K562 (cell line): Measurements from ENCODE around the gene USP4. TPM values are rescaled to one million over a fixed set of nuclear protein-coding genes. Genes with fewer than 3 reads are reported as not detected.
"Not testable (repeated sequence)": the region's sequence is repeated elsewhere in the genome, so short reads cannot be mapped to it uniquely, and the experiment has no call there.

Experiments used
- ATAC-seq: fragments of 200-7000 bp; cut with Tn5 transposase; 3 replicates; pipeline ENCODE4 v1.9.1; 2020; ENCODE audit warnings: moderate library complexity
- BruUV-seq: library from RNA; stranded (reverse); fragments of 400-500 nt; replicated peaks from 2 replicates; lab custom pipeline; 2021; lab: Mats Ljungman, UMichigan
- CTCF ChIA-PET: fragments of 300-600 bp; formaldehyde crosslinking; extraction: SDS; loops from one replicate; lab custom pipeline; 2021; ENCODE audit warnings: low intra/inter-chr PET ratio; lab: Yijun Ruan, JAX
- POLR2A ChIA-PET: fragments of 300-600, 350-650 bp; sonication (Branson Sonifier 250); formaldehyde crosslinking; extraction: SDS; loops from one replicate; lab custom pipeline; 2021; ENCODE audit warnings: antibody characterized with exemption, inconsistent platforms; lab: Yijun Ruan, JAX
- DNase-seq, 4 experiments: peaks; one replicate each; pipeline versions ENCODE4 v3.0.0 to v3.0.0-alpha.2; 2011 to 2018; ENCODE audit warnings: low spot score in 3 of 4, mixed read lengths in 3 of 4; ENCODE audit errors: extremely low read depth in 1 of 4
- FAIRE-seq: peaks from 2 replicates; lab custom pipeline; 2011; peaks lifted over from hg19 to GRCh38; lab: Jason Lieb, UNC
- H2AFZ ChIP-seq: 2 replicates; pipeline ENCODE4 v1.6.0; 2011; ENCODE audit warnings: low read depth, low read length, control low read depth, inconsistent platforms
- H3K27ac ChIP-seq: fragments of 200-600 bp; 3 replicates; pipeline ENCODE4 v1.8.0; 2011; ENCODE audit warnings: low read depth, mild to moderate bottlenecking, control low read depth, inconsistent platforms, low read length, moderate library complexity, mixed read lengths; ENCODE audit errors: extremely low read depth
- H3K27me3 ChIP-seq, 2 experiments: fragments of 300-600 bp in 1 of 2; 2 replicates in 1 of 2; 3 replicates in 1 of 2; pipeline versions ENCODE4 v1.6.0 to v1.8.0; 2011; ENCODE audit warnings: inconsistent platforms in 2 of 2, low read length in 2 of 2, mild to moderate bottlenecking in 1 of 2, mixed read lengths in 1 of 2, moderate library complexity in 1 of 2; ENCODE audit not compliant: control insufficient read depth in 2 of 2, insufficient read depth in 2 of 2
- H3K36me3 ChIP-seq: fragments of 300-600 bp; 3 replicates; pipeline ENCODE4 v1.8.0; 2011; ENCODE audit warnings: mild to moderate bottlenecking, low read length, inconsistent platforms; ENCODE audit not compliant: control insufficient read depth, insufficient read depth
- H3K4me1 ChIP-seq, 2 experiments: fragments of 200-600 bp in 1 of 2; replicated peaks in 1 of 2; 2 replicates in 1 of 2; 3 replicates in 1 of 2; pipeline versions ENCODE4 v1.5.1 to v1.8.0; 2011; ENCODE audit warnings: inconsistent platforms in 2 of 2, low read length in 2 of 2, mild to moderate bottlenecking in 1 of 2, mixed read lengths in 1 of 2, moderate library complexity in 1 of 2; ENCODE audit not compliant: control insufficient read depth in 2 of 2, insufficient read depth in 2 of 2
- H3K4me2 ChIP-seq: 2 replicates; pipeline ENCODE4 v1.6.1; 2011; ENCODE audit warnings: low read length, control low read depth, inconsistent platforms, mixed read lengths; ENCODE audit not compliant: insufficient read depth
- H3K4me3 ChIP-seq: fragments of 200-600 bp; sonication (generic), shearing (Covaris generic); 2 replicates; pipeline ENCODE4 v1.5.1; 2016; ENCODE audit warnings: control low read depth, inconsistent platforms
- H3K79me2 ChIP-seq: fragments of 200-600 bp; 3 replicates; pipeline ENCODE4 v1.8.0; 2011; ENCODE audit warnings: low read length, inconsistent platforms; ENCODE audit not compliant: control insufficient read depth, insufficient read depth
- H3K9ac ChIP-seq, 2 experiments: 2 replicates each; pipeline versions ENCODE4 v1.6.0 to v1.6.1; 2011; ENCODE audit warnings: low read depth in 2 of 2, low read length in 2 of 2, control low read depth in 1 of 2, inconsistent platforms in 1 of 2, mild to moderate bottlenecking in 1 of 2, mixed read lengths in 1 of 2; ENCODE audit not compliant: insufficient read depth in 1 of 2
- H3K9me1 ChIP-seq: one replicate; pipeline ENCODE4 v1.6.0; 2011; ENCODE audit warnings: inconsistent platforms, mild to moderate bottlenecking, low read length, moderate library complexity; ENCODE audit not compliant: control insufficient read depth, insufficient read depth
- H3K9me3 ChIP-seq: replicated peaks from 2 replicates; pipeline ENCODE4 v1.5.1; 2011; ENCODE audit warnings: low read depth, low read length, inconsistent platforms; ENCODE audit not compliant: control insufficient read depth, insufficient read depth
- H4K20me1 ChIP-seq: replicated peaks from 2 replicates; pipeline ENCODE4 v1.6.1; 2011; ENCODE audit warnings: low read length, inconsistent platforms, mixed read lengths; ENCODE audit not compliant: control insufficient read depth, insufficient read depth
- C11orf30 ChIP-seq: fragments of 450-650 bp; IDR thresholded peaks from 2 replicates; pipeline ENCODE4 v1.6.1; 2016; ENCODE audit warnings: low read depth, mild to moderate bottlenecking
- NFYB ChIP-seq: IDR thresholded peaks from 2 replicates; pipeline ENCODE4 v1.6.1; 2011; ENCODE audit warnings: mild to moderate bottlenecking, moderate library complexity; ENCODE audit not compliant: insufficient read length; ENCODE audit errors: extremely low read depth
- ZNF316 ChIP-seq: fragments of 450-650 bp; IDR thresholded peaks from 2 replicates; pipeline ENCODE4 v1.6.1; 2016
- WGBS: fragments of 100-300 bp; shearing (Covaris generic); methylation state at CpG from one replicate; pipeline ENCODE4 v1.1.6; 2016; ENCODE audit warnings: low coverage, mixed read lengths; ENCODE audit not compliant: insufficient coverage; ENCODE audit errors: missing lambda C conversion rate; 5-methylcytosine and 5-hydroxymethylcytosine counted together
- in situ Hi-C: fragments of 300-500 bp; cut with MboI; formaldehyde crosslinking; loops from 4 replicates; pipeline ENCODE4 v1.15.0; 2018; ENCODE audit warnings: inconsistent platforms, mixed read lengths
- intact Hi-C: fragments of 100-400 bp; cut with micrococcal nuclease; formaldehyde crosslinking; loops from 2 replicates; pipeline ENCODE4 v1.14.2; 2022
- microRNA-seq: library from miRNA; unstranded; fragments of <30 nt; microRNA quantifications from one replicate; pipeline ENCODE4, GENCODE V29; 2018; ENCODE audit warnings: borderline microRNAs expressed
- polyA plus RNA-seq, 8 experiments: library from polyadenylated mRNA; depleted of rRNA in 4 of 8; stranded (reverse) in 5 of 8; unstranded in 3 of 8; fragments of >200 nt; fragmentation: Nextera tagmentation in 2 of 8; fragmentation: Illumina TruSeq in 1 of 8; extraction: Ambion mirVana in 2 of 8; extraction: Trizol in 1 of 8; gene quantifications; 2 replicates each; pipeline versions ENCODE4 v1.2.1 to v1.2.3, GENCODE V29; 2011 to 2014; ENCODE audit warnings: inconsistent platforms in 1 of 8, missing spikeins in 1 of 8
- small RNA-seq: library from RNA; depleted of rRNA; stranded (forward); fragments of <200 nt; gene quantifications from one replicate; pipeline ENCODE3, GENCODE V24; 2014
- total RNA-seq, 7 experiments: library from RNA; depleted of rRNA in 6 of 7; stranded (reverse); fragments of >200 nt in 6 of 7; fragmentation: Illumina TruSeq in 2 of 7; extraction: Trizol in 2 of 7; gene quantifications; 2 replicates each; pipeline versions ENCODE4 v1.2.1 to v1.2.3, GENCODE V29; 2011 to 2021; ENCODE audit warnings: low replicate concordance in 1 of 7

The USP4 gene
- total and polyA plus RNA-seq, 9 of the 15 experiments (the other 6 are each of a cell fraction or from before 2014, with no cell fraction given): 11.8 to 40.4 (median 22.9) TPM

DNA sequence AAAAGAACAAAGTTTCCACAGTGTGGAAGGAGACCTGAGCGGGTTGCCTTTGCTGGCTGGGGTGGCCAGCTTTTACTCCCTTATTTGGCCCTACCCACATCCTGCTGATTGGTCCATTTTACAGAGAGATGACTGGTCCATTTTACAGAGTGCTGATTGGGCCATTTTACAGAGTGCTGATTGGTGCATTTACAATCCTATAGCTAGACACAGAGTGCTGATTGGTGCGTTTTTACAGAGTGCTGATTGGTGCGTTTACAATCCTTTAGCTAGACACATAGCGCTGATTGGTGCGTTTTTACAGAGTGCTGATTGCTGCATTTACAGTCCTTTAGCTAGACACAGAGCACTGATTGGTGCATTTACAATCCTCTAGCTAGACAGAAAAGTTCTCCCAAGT lies 111.0 kb downstream of the USP4 start:
- H3K4me1 ChIP-seq, POLR2A ChIA-PET, H3K79me2 ChIP-seq, BruUV-seq, ATAC-seq, H4K20me1 ChIP-seq, H3K27me3 ChIP-seq, intact Hi-C loops, CTCF ChIA-PET, H3K9me3 ChIP-seq, H3K9me1 ChIP-seq, H3K4me3 ChIP-seq, DNase-seq, H3K27ac ChIP-seq, FAIRE-seq, H3K9ac ChIP-seq, H2AFZ ChIP-seq, H3K4me2 ChIP-seq, H3K36me3 ChIP-seq: not testable (repeated sequence)
- in situ Hi-C loops: loop anchor here (25.0 kb wide), 1 partner anchor 1392 kb away; no protein-coding TSS in a partner anchor
- 18% methylated on average over 4 of the region's 5 CpGs for WGBS
- TF ChIP-seq C11orf30 (peak; percentile 25; the same call in 1 of the 2 replicates), NFYB (peak; percentile 46), ZNF316 (peak; percentile 52)

Small RNAs within 50 kb of the gene (microRNA-seq; reads per million reads assigned to microRNA genes)
- not detected for gene MIR4271

Small RNAs within 50 kb of the gene (small RNA-seq; reads per million reads assigned to genes)
- gene AC121247.2 (not detected), gene MIR4271 (not detected), gene RF00019 (not detected)

Other genes starting within 250 kb of the USP4 start
Only the 7 nearest of the 14 such genes appear.
- gene C3orf62, start 62.8 kb downstream of the USP4 start, total RNA-seq (2014; rRNA removed): 2.6 and 4.2 TPM in 2 replicates
- 2.9 and 3.8 TPM in 2 replicates for gene C3orf62, start 62.8 kb downstream of the USP4 start, total RNA-seq (2014; rRNA removed; fragmentation: Illumina TruSeq; extraction: Trizol)
- 3.4 and 3.5 TPM in 2 replicates for gene C3orf62, start 62.8 kb downstream of the USP4 start, total RNA-seq (2015; rRNA removed; fragmentation: Illumina TruSeq; extraction: Trizol)
- 3.0 and 4.2 TPM in 2 replicates for gene C3orf62, start 62.8 kb downstream of the USP4 start, total RNA-seq (2021)
- gene C3orf62, start 62.8 kb downstream of the USP4 start, polyA plus RNA-seq (2011; rRNA removed): 3.8 and 4.3 TPM in 2 replicates
- gene C3orf62, start 62.8 kb downstream of the USP4 start, polyA plus RNA-seq (2014; fragmentation: Illumina TruSeq; extraction: Trizol): 4.0 and 5.7 TPM in 2 replicates
- gene C3orf62, start 62.8 kb downstream of the USP4 start, polyA plus RNA-seq (2014; fragmentation: Nextera tagmentation; extraction: Ambion mirVana): 1 to 10 TPM; 1.3 to 1.6 TPM
- 4.6 and 5.6 TPM in 2 replicates for gene C3orf62, start 62.8 kb downstream of the USP4 start, polyA plus RNA-seq (2014; rRNA removed)
- gene GPX1, start 18.3 kb upstream of the USP4 start, total RNA-seq (2014; rRNA removed): 0.57 TPM in 1 of 2 replicates, not detected in the other
- not detected in 2 replicates for gene GPX1, start 18.3 kb upstream of the USP4 start, total RNA-seq (2014; rRNA removed; fragmentation: Illumina TruSeq; extraction: Trizol)
- 0.25 TPM in 1 of 2 replicates, not detected in the other for gene GPX1, start 18.3 kb upstream of the USP4 start, total RNA-seq (2015; rRNA removed; fragmentation: Illumina TruSeq; extraction: Trizol)
- 1.3 and 1.6 TPM in 2 replicates for gene GPX1, start 18.3 kb upstream of the USP4 start, total RNA-seq (2021)
- 0.08 TPM in 1 of 2 replicates, not detected in the other for gene GPX1, start 18.3 kb upstream of the USP4 start, polyA plus RNA-seq (2011; rRNA removed)
- gene GPX1, start 18.3 kb upstream of the USP4 start, polyA plus RNA-seq (2014; fragmentation: Illumina TruSeq; extraction: Trizol): not detected in 2 replicates
- under 1 TPM in 1 of 2 experiments, not detected in 1; 0.08 TPM for gene GPX1, start 18.3 kb upstream of the USP4 start, polyA plus RNA-seq (2014; fragmentation: Nextera tagmentation; extraction: Ambion mirVana)
- gene GPX1, start 18.3 kb upstream of the USP4 start, polyA plus RNA-seq (2014; rRNA removed): 0.09 and 0.16 TPM in 2 replicates
- gene RHOA, start 71.9 kb upstream of the USP4 start, total RNA-seq (2014; rRNA removed): 136 and 147 TPM in 2 replicates
- gene RHOA, start 71.9 kb upstream of the USP4 start, total RNA-seq (2014; rRNA removed; fragmentation: Illumina TruSeq; extraction: Trizol): 214 and 232 TPM in 2 replicates
- gene RHOA, start 71.9 kb upstream of the USP4 start, total RNA-seq (2015; rRNA removed; fragmentation: Illumina TruSeq; extraction: Trizol): 229 and 236 TPM in 2 replicates
- gene RHOA, start 71.9 kb upstream of the USP4 start, total RNA-seq (2021): 255 and 267 TPM in 2 replicates
- gene RHOA, start 71.9 kb upstream of the USP4 start, polyA plus RNA-seq (2011; rRNA removed): 136 and 148 TPM in 2 replicates
- gene RHOA, start 71.9 kb upstream of the USP4 start, polyA plus RNA-seq (2014; fragmentation: Illumina TruSeq; extraction: Trizol): 269 and 334 TPM in 2 replicates
- 100 to 1,000 TPM; 345 to 540 TPM for gene RHOA, start 71.9 kb upstream of the USP4 start, polyA plus RNA-seq (2014; fragmentation: Nextera tagmentation; extraction: Ambion mirVana)
- 147 and 152 TPM in 2 replicates for gene RHOA, start 71.9 kb upstream of the USP4 start, polyA plus RNA-seq (2014; rRNA removed)
- 6.5 and 8.0 TPM in 2 replicates for gene TCTA, start 72.4 kb upstream of the USP4 start, total RNA-seq (2014; rRNA removed)
- gene TCTA, start 72.4 kb upstream of the USP4 start, total RNA-seq (2014; rRNA removed; fragmentation: Illumina TruSeq; extraction: Trizol): 6.4 and 6.6 TPM in 2 replicates
- 7.5 and 8.3 TPM in 2 replicates for gene TCTA, start 72.4 kb upstream of the USP4 start, total RNA-seq (2015; rRNA removed; fragmentation: Illumina TruSeq; extraction: Trizol)
- gene TCTA, start 72.4 kb upstream of the USP4 start, total RNA-seq (2021): 7.7 and 8.2 TPM in 2 replicates
- 9.3 and 11.7 TPM in 2 replicates for gene TCTA, start 72.4 kb upstream of the USP4 start, polyA plus RNA-seq (2011; rRNA removed)
- 14.6 and 15.4 TPM in 2 replicates for gene TCTA, start 72.4 kb upstream of the USP4 start, polyA plus RNA-seq (2014; fragmentation: Illumina TruSeq; extraction: Trizol)
- 1 to 10 TPM; 4.0 to 4.2 TPM for gene TCTA, start 72.4 kb upstream of the USP4 start, polyA plus RNA-seq (2014; fragmentation: Nextera tagmentation; extraction: Ambion mirVana)
- gene TCTA, start 72.4 kb upstream of the USP4 start, polyA plus RNA-seq (2014; rRNA removed): 8.8 and 9.5 TPM in 2 replicates
- gene AMT, start 82.4 kb upstream of the USP4 start, total RNA-seq (2014; rRNA removed): 0.37 and 0.41 TPM in 2 replicates
- 0.18 and 0.29 TPM in 2 replicates for gene AMT, start 82.4 kb upstream of the USP4 start, total RNA-seq (2014; rRNA removed; fragmentation: Illumina TruSeq; extraction: Trizol)
- gene AMT, start 82.4 kb upstream of the USP4 start, total RNA-seq (2015; rRNA removed; fragmentation: Illumina TruSeq; extraction: Trizol): 0.14 and 0.41 TPM in 2 replicates
- 0.72 and 1.5 TPM in 2 replicates for gene AMT, start 82.4 kb upstream of the USP4 start, total RNA-seq (2021)
- gene AMT, start 82.4 kb upstream of the USP4 start, polyA plus RNA-seq (2011; rRNA removed): 1.6 and 4.4 TPM in 2 replicates
- 0.52 and 0.76 TPM in 2 replicates for gene AMT, start 82.4 kb upstream of the USP4 start, polyA plus RNA-seq (2014; fragmentation: Illumina TruSeq; extraction: Trizol)
- under 1 TPM; 0.25 to 0.66 TPM for gene AMT, start 82.4 kb upstream of the USP4 start, polyA plus RNA-seq (2014; fragmentation: Nextera tagmentation; extraction: Ambion mirVana)
- 0.98 and 2.1 TPM in 2 replicates for gene AMT, start 82.4 kb upstream of the USP4 start, polyA plus RNA-seq (2014; rRNA removed)
- gene NICN1, start 89.3 kb upstream of the USP4 start, total RNA-seq (2014; rRNA removed): 1.9 and 4.7 TPM in 2 replicates
- gene NICN1, start 89.3 kb upstream of the USP4 start, total RNA-seq (2014; rRNA removed; fragmentation: Illumina TruSeq; extraction: Trizol): 2.7 and 3.1 TPM in 2 replicates
- gene NICN1, start 89.3 kb upstream of the USP4 start, total RNA-seq (2015; rRNA removed; fragmentation: Illumina TruSeq; extraction: Trizol): 3.7 and 4.2 TPM in 2 replicates
- gene NICN1, start 89.3 kb upstream of the USP4 start, total RNA-seq (2021): 7.2 and 8.8 TPM in 2 replicates
- gene NICN1, start 89.3 kb upstream of the USP4 start, polyA plus RNA-seq (2011; rRNA removed): 5.9 and 12.4 TPM in 2 replicates
- gene NICN1, start 89.3 kb upstream of the USP4 start, polyA plus RNA-seq (2014; fragmentation: Illumina TruSeq; extraction: Trizol): 5.7 and 7.4 TPM in 2 replicates
- gene NICN1, start 89.3 kb upstream of the USP4 start, polyA plus RNA-seq (2014; fragmentation: Nextera tagmentation; extraction: Ambion mirVana): 1 to 10 TPM; 6.0 to 7.0 TPM
- 4.1 and 6.4 TPM in 2 replicates for gene NICN1, start 89.3 kb upstream of the USP4 start, polyA plus RNA-seq (2014; rRNA removed)
- 11.7 and 12.1 TPM in 2 replicates for gene DAG1, start 130.2 kb upstream of the USP4 start, total RNA-seq (2014; rRNA removed)
- gene DAG1, start 130.2 kb upstream of the USP4 start, total RNA-seq (2014; rRNA removed; fragmentation: Illumina TruSeq; extraction: Trizol): 5.3 and 6.1 TPM in 2 replicates
- gene DAG1, start 130.2 kb upstream of the USP4 start, total RNA-seq (2015; rRNA removed; fragmentation: Illumina TruSeq; extraction: Trizol): 8.2 and 9.2 TPM in 2 replicates
- 19.3 and 19.6 TPM in 2 replicates for gene DAG1, start 130.2 kb upstream of the USP4 start, total RNA-seq (2021)
- 6.7 and 8.5 TPM in 2 replicates for gene DAG1, start 130.2 kb upstream of the USP4 start, polyA plus RNA-seq (2011; rRNA removed)
- 12.5 and 13.7 TPM in 2 replicates for gene DAG1, start 130.2 kb upstream of the USP4 start, polyA plus RNA-seq (2014; fragmentation: Illumina TruSeq; extraction: Trizol)
- under 1 TPM; 0.29 to 0.39 TPM for gene DAG1, start 130.2 kb upstream of the USP4 start, polyA plus RNA-seq (2014; fragmentation: Nextera tagmentation; extraction: Ambion mirVana)
- gene DAG1, start 130.2 kb upstream of the USP4 start, polyA plus RNA-seq (2014; rRNA removed): 8.4 and 9.5 TPM in 2 replicates